Fibroblast of mammary gland (primary cell): ENCODE results near the gene ITGAE.
A peak's percentile ranks its signal among the peaks of the same experiment; 100 is the strongest.

Experiments
- DNase-seq: peaks from one replicate; pipeline ENCODE4 v3.0.0-alpha.2; 2010; ENCODE audit warnings: low read depth
- H3K4me3 ChIP-seq: 2 replicates; pipeline ENCODE4 v1.5.1; 2011; ENCODE audit warnings: low read depth, mild to moderate bottlenecking, low read length, moderate library complexity; ENCODE audit not compliant: control insufficient read depth
- CTCF ChIP-seq: conservative IDR thresholded peaks from 2 replicates; pipeline ENCODE4 v1.5.1; 2011; ENCODE audit warnings: low read depth, low read length, inconsistent platforms; ENCODE audit not compliant: control insufficient read depth, insufficient read depth

The ITGAE gene

GRCh38 chr17:3843935-3844516, 43.0 kb upstream of the ITGAE start:
- TF ChIP-seq CTCF = peak; percentile 55
- H3K4me3 ChIP-seq = no peak overlapping the region
- DNase-seq = peak; percentile 34

DNA sequence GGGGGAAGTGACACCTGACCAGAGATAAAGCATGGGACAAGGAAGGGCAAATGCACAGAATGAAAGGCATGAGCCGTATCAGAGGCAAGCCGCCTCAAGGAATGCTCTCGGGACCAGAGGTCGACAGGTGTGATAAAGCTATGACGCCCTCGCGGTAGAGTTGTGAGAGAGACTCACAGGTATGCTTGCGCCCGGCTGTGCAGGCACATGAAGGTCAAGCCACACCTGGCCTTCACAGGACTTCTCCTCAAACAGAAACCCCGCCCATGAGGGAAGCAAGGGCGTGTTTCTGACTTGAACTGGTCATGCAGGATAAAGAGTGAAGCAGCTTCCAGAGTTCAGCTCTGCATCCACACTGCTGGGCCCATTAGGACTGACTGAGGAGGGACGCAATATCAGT, 37.2 kb upstream of the ITGAE start:
- no peak overlapping the region for H3K4me3 ChIP-seq
- no peak for DNase-seq
- no peak for TF ChIP-seq CTCF

GRCh38 chr17:3836551-3836950, 35.6 kb upstream of the ITGAE start:
- no peak for TF ChIP-seq CTCF
- H3K4me3 ChIP-seq = no peak overlapping the region

GRCh38 chr17:3835410-3836229, 34.6 kb upstream of the ITGAE start:
- TF ChIP-seq CTCF = no peak
- no peak for DNase-seq
- H3K4me3 ChIP-seq = no peak overlapping the region

More at GRCh38 chr17:3836551-3836950, 35.6 kb upstream of the ITGAE start:
- no peak for DNase-seq

DNA sequence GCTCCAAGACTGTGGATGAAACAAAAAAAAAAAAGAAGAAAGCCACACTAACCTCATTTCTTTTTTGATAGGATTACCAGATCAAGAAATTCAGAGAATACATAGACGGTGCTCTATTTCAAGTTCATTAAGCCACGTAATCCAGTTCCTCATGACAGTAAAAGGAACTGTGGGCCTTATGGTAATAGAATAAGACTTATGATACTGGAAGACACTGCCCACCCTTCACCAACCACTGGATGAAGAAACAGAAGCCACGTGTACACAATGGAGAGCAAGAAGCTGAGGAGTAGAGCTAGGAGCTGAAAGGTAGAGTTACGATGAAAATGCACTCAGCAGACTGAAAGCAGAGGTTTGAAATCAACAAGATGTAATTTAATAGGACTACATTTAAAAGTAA, 33.8 kb upstream of the ITGAE start:
- H3K4me3 ChIP-seq = no peak overlapping the region
- no peak for TF ChIP-seq CTCF
- DNase-seq = no peak

DNA sequence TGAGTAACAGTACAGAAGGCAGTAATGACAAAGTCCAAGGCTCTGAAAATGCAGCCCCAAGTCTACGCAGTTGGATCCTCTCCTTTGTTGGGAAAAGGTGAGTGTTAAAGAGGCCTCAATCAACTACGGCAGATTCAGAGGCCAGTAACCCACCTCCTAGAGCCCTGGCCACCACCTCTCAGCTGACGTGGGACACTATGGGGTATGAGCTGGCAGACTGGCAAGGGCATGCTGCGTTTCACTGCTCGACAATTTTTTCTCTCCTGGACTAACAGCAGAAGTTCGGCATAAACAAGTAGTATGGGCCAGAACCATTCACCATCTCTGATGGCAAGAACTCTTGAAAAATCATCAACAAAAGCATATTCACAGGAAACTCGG, 27.9 kb upstream of the ITGAE start:
- no peak overlapping the region for H3K4me3 ChIP-seq
- DNase-seq = no peak
- TF ChIP-seq CTCF = no peak
